Spleen (tissue), 7 donors: Measurements from ENCODE around the gene GJE1.

Source experiments
- CTCF ChIP-seq, 11 experiments: fragments of 200-600 bp in 7 of 11; fragments of 450-650 bp in 4 of 11; sonication (generic) in 4 of 11; IDR thresholded peaks in 8 of 11; conservative IDR thresholded peaks in 3 of 11; 1 replicate in 7 of 11; 2 replicates in 4 of 11; pipeline versions ENCODE4 v1.4.0 to v1.8.0; 2016 to 2021; ENCODE audit warnings: antibody characterized with exemption in 11 of 11, inconsistent platforms in 4 of 11, mild to moderate bottlenecking in 1 of 11
- POLR2AphosphoS5 ChIP-seq, 3 donors: sonication (generic); formaldehyde crosslinking; IDR thresholded peaks; one replicate each; pipeline ENCODE4 v1.5.1; 2017; ENCODE audit warnings: antibody characterized with exemption in 3 of 3
- donor health status: DM: no; HTN: no; CAD: no; lungs with moderate emphysema.
- donor health status: DM: no; HTN: no; CAD: no.
- donor health status: DM: no; HTN: no; CAD: no.

GRCh38 chr6:142153196-142153595 is 20.5 kb downstream of the GJE1 start:
- TF ChIP-seq CTCF (IDR thresholded peaks at IDR 0.05 in 8 of 11, conservative IDR thresholded peaks at IDR 0.05 in 3 of 11) (no peak), POLR2AphosphoS5 (IDR thresholded peaks at IDR 0.05) (no peak)
